H1 (cell line): ENCODE measurements around the gene KRTAP12-4.

Source experiments
- CTCF ChIP-seq, 3 experiments: IDR thresholded peaks; 1 replicate in 2 of 3; 2 replicates in 1 of 3; pipeline versions ENCODE4 v1.5.1 to v1.6.1; 2011; ENCODE audit warnings: low read length in 3 of 3, mild to moderate bottlenecking in 3 of 3, inconsistent platforms in 2 of 3, low read depth in 1 of 3, moderate library complexity in 1 of 3; ENCODE audit not compliant: insufficient read depth in 1 of 3; ENCODE audit errors: control extremely low read depth in 1 of 3
- EGR1 ChIP-seq: IDR thresholded peaks from 2 replicates; pipeline ENCODE4 v1.6.1; 2011; ENCODE audit warnings: low read depth, low read length, borderline replicate concordance
- EZH2 ChIP-seq: fragments of 200-600 bp; sonication (generic); IDR thresholded peaks from 2 replicates; pipeline ENCODE4 v1.7.1; 2012; ENCODE audit warnings: low read depth, mild to moderate bottlenecking, moderate library complexity, low read length, inconsistent platforms; ENCODE audit not compliant: severe bottlenecking
- JUN ChIP-seq: IDR thresholded peaks from 2 replicates; pipeline ENCODE4 v1.6.1; 2011; ENCODE audit warnings: low read depth, mild to moderate bottlenecking, improper control_type of control experiment, low read length
- POLR2A ChIP-seq, 2 experiments: IDR thresholded peaks; 1 replicate in 1 of 2; 2 replicates in 1 of 2; pipeline ENCODE4 v1.6.1; 2011; ENCODE audit warnings: low read depth in 2 of 2, low read length in 2 of 2, mild to moderate bottlenecking in 2 of 2; ENCODE audit errors: control extremely low read depth in 1 of 2
- RNF2 ChIP-seq: fragments of 200-900, 300-1000 bp; sonication (generic); IDR thresholded peaks from 2 replicates; pipeline ENCODE4 v1.7.1; 2016; ENCODE audit warnings: borderline replicate concordance, low read depth, mild to moderate bottlenecking, antibody characterized with exemption, low read length; ENCODE audit not compliant: poor library complexity, severe bottlenecking; ENCODE audit errors: missing control alignments

GRCh38 chr21:44643741-44644310, 10.6 kb downstream of the KRTAP12-4 start:
- TF ChIP-seq RNF2 (no peak), CTCF (IDR thresholded peaks at IDR 0.05; ENCODE audit: control extremely low read depth in 1 of 3, insufficient read depth in 1 of 3, low read depth in 1 of 3, low read length in 3 of 3) (no peak), POLR2A (IDR thresholded peaks at IDR 0.05; ENCODE audit: control extremely low read depth in 1 of 2, low read depth in 2 of 2, low read length in 2 of 2) (no peak), EZH2 (no peak), EGR1 (no peak), JUN (no peak)
